ENCODE results near the gene KRTAP16-1. TPM values are rescaled to one million over a fixed set of nuclear protein-coding genes. Genes with fewer than 3 reads are reported as not detected.

KRTAP16-1 gene
- total and polyA plus RNA-seq, 2 of the 13 experiments (the other 11 are each of a cell fraction or from before 2014, with no cell fraction given), result not detected

GRCh38 chr17:41264599-41264998 is 44.5 kb downstream of the KRTAP16-1 start:
- Histone ChIP-seq H2AFZ (ENCODE audit: low read length) (no peak overlapping the region), H3K79me2 (ENCODE audit: insufficient read depth, low read length) (no peaks in the 10 kb centered on the region), H3K9me3 (ENCODE audit: low read length) (no peaks in the 10 kb centered on the region), H3K4me2 (ENCODE audit: low read depth, low read length) (no peak overlapping the region), H3K9ac (ENCODE audit: insufficient read depth, low read depth, low read length) (no peak overlapping the region), H3K36me3 (replicated peaks in 1 of 2; ENCODE audit: control insufficient read depth in 1 of 2, insufficient read depth in 2 of 2, low read length in 2 of 2) (no peaks in the 10 kb centered on the region), H3K4me1 (ENCODE audit: insufficient read depth, low read length) (no peaks in the 10 kb centered on the region), H3K4me3 (replicated peaks in 1 of 3; ENCODE audit: insufficient read depth in 1 of 3, low read depth in 2 of 3, low read length in 3 of 3) (no peak overlapping the region), H3K27ac (ENCODE audit: extremely low read length, insufficient read depth, low read length) (no peak overlapping the region), H3K27me3 (ENCODE audit: control insufficient read depth in 1 of 2, insufficient read depth in 2 of 2, low read length in 2 of 2) (no peaks in the 10 kb centered on the region; a peak in 1 of 5 replicates), H4K20me1 (ENCODE audit: insufficient read depth, low read length) (no peaks in the 10 kb centered on the region)
- ChIA-PET CTCF (ENCODE audit: low intra/inter-chr PET ratio, low total read pairs) (no interaction called here), POLR2A (no interaction called here)
- in situ Hi-C loops (cut with HindIII; ENCODE audit: extremely low pct_ligation_motif_present, low pct_unique_long_range_greater_than_20kb), result no loop called here
- intact Hi-C loops (cut with micrococcal nuclease; ENCODE audit: unreplicated experiment), result no loop called here
- DNase-seq (ENCODE audit: low spot score), result no peak
- no peak for FAIRE-seq
- no TSS peak for BruUV-seq (replicated peaks)
- TF ChIP-seq ZNF207 (IDR thresholded peaks at IDR 0.05; ENCODE audit: borderline replicate concordance), result no peak
- no peak for TF ChIP-seq GMEB1 (CRISPR knock-in tag; IDR thresholded peaks at IDR 0.05; ENCODE audit: borderline replicate concordance)
- no peak for TF ChIP-seq NFYB (CRISPR knock-in tag; IDR thresholded peaks at IDR 0.05)
- no peak for TF ChIP-seq IRF1 (CRISPR knock-in tag; IDR thresholded peaks at IDR 0.05; ENCODE audit: low read depth)
- TF ChIP-seq TP53 (CRISPR knock-in tag; conservative IDR thresholded peaks at IDR 0.05), result no peak
- ATAC-seq, result no peak
- WGBS (ENCODE audit: low lambda C conversion rate), result 24% methylated on average over 3 of the region's 3 CpGs

GRCh38 chr17:41263212-41263611 is 45.9 kb downstream of the KRTAP16-1 start:
- Histone ChIP-seq H3K27ac (ENCODE audit: extremely low read length, insufficient read depth, low read length) (no peak overlapping the region), H3K4me2 (ENCODE audit: low read depth, low read length) (no peak overlapping the region), H3K9ac (ENCODE audit: insufficient read depth, low read depth, low read length) (no peak overlapping the region), H4K20me1 (ENCODE audit: insufficient read depth, low read length) (no peaks in the 10 kb centered on the region), H3K27me3 (ENCODE audit: control insufficient read depth in 1 of 2, insufficient read depth in 2 of 2, low read length in 2 of 2) (no peaks in the 10 kb centered on the region; a peak in 1 of 5 replicates), H2AFZ (ENCODE audit: low read length) (no peak overlapping the region), H3K36me3 (replicated peaks in 1 of 2; ENCODE audit: control insufficient read depth in 1 of 2, insufficient read depth in 2 of 2, low read length in 2 of 2) (no peaks in the 10 kb centered on the region), H3K4me1 (ENCODE audit: insufficient read depth, low read length) (no peaks in the 10 kb centered on the region), H3K79me2 (ENCODE audit: insufficient read depth, low read length) (no peaks in the 10 kb centered on the region), H3K9me3 (ENCODE audit: low read length) (no peaks in the 10 kb centered on the region), H3K4me3 (replicated peaks in 1 of 3; ENCODE audit: insufficient read depth in 1 of 3, low read depth in 2 of 3, low read length in 3 of 3) (no peak overlapping the region)
- BruUV-seq (replicated peaks), result no TSS peak
- TF ChIP-seq PCBP2 (optimal IDR thresholded peaks at IDR 0.05; ENCODE audit: low read depth, low read length, poor library complexity, severe bottlenecking), result peak; percentile 82
- no peak for TF ChIP-seq PAF1 (CRISPR knock-in tag; IDR thresholded peaks at IDR 0.05)
- 0 out of 2 replicates have a peak, but pooled peaks have one; percentile 61 for TF ChIP-seq PCBP1 (IDR thresholded peaks at IDR 0.05; ENCODE audit: borderline replicate concordance, low read depth, low read length)
- peak; percentile 92 for TF ChIP-seq HNRNPK (IDR thresholded peaks at IDR 0.05; ENCODE audit: low read depth, low read length, poor library complexity, severe bottlenecking)
- ATAC-seq (no peak), DNase-seq (ENCODE audit: low spot score) (no peak), FAIRE-seq (no peak)
- CTCF ChIA-PET (ENCODE audit: low intra/inter-chr PET ratio, low total read pairs), result no interaction called here
- in situ Hi-C loops (cut with HindIII; ENCODE audit: extremely low pct_ligation_motif_present, low pct_unique_long_range_greater_than_20kb), result no loop called here
- 71% methylated on average over 2 of the region's 2 CpGs for WGBS (ENCODE audit: low lambda C conversion rate)
- POLR2A ChIA-PET, result no interaction called here
- intact Hi-C loops (cut with micrococcal nuclease; ENCODE audit: unreplicated experiment), result no loop called here

All from HepG2 (cell line).